HCT116 (cell line): ENCODE results near the gene ASCL5. TPM values are rescaled to one million over a fixed set of nuclear protein-coding genes. Genes with fewer than 3 reads are reported as not detected.

Experiments used
- ATAC-seq: fragments of 200-7000 bp; cut with Tn5 transposase; 2 replicates; pipeline ENCODE4 v1.9.1; 2020; ENCODE audit warnings: mild to moderate bottlenecking, moderate library complexity
- BruUV-seq: library from RNA; stranded (reverse); fragments of 400-500 nt; replicated peaks from 2 replicates; lab custom pipeline; 2021; lab: Mats Ljungman, UMichigan
- CTCF ChIA-PET: fragments of 300-600 bp; sonication (Branson Sonifier 250); formaldehyde crosslinking; loops from one replicate; lab custom pipeline; 2021; ENCODE audit warnings: antibody characterized with exemption; lab: Charles Lee
- POLR2A ChIA-PET: fragments of 300-600, 350-600 bp; sonication (Branson Sonifier 250); formaldehyde crosslinking; loops from one replicate; lab custom pipeline; 2021; ENCODE audit warnings: antibody characterized with exemption; lab: Charles Lee
- RAD21 ChIA-PET, 2 experiments: fragments of 300-600 bp; sonication (Branson Sonifier 250); formaldehyde crosslinking; loops; one replicate each; lab custom pipeline; 2023; ENCODE audit warnings: low total read pairs in 2 of 2; ENCODE audit not compliant: uncharacterized antibody in 2 of 2, unreplicated experiment in 2 of 2, low non-redundant PET in 1 of 2; lab: Charles Lee
- DNase-seq: peaks from one replicate; pipeline ENCODE4 v3.0.0-alpha.2; 2010; ENCODE audit warnings: low read depth, low spot score
- H2AFZ ChIP-seq: fragments of 200-600 bp; shearing (Covaris generic), sonication (generic); 2 replicates; pipeline ENCODE4 v1.6.1; 2017; ENCODE audit warnings: low read depth, mixed run types, mixed read lengths, antibody characterized with exemption, low read length; ENCODE audit not compliant: poor library complexity, severe bottlenecking
- H3K27ac ChIP-seq: 2 replicates; pipeline ENCODE4 v1.5.1; 2012; ENCODE audit warnings: low read depth, low read length
- H3K27me3 ChIP-seq: fragments of 200-600 bp; sonication (generic); 2 replicates; pipeline ENCODE4 v1.6.1; 2016; ENCODE audit warnings: mixed run types, low read length, mixed read lengths; ENCODE audit not compliant: insufficient read depth
- H3K36me3 ChIP-seq, 2 experiments: fragments of 200-500 bp in 1 of 2; fragments of 200-600 bp in 1 of 2; sonication (Bioruptor generic) in 1 of 2; sonication (generic) in 1 of 2; 2 replicates each; pipeline versions ENCODE4 v1.5.1 to v1.6.1; 2014 to 2016; ENCODE audit warnings: low read length in 2 of 2, inconsistent platforms in 1 of 2, mixed read lengths in 1 of 2, mixed run types in 1 of 2; ENCODE audit not compliant: insufficient read depth in 2 of 2, control insufficient read depth in 1 of 2
- H3K4me1 ChIP-seq, 2 experiments: fragments of 200-600 bp in 1 of 2; sonication (generic) in 1 of 2; 2 replicates each; pipeline versions ENCODE4 v1.5.1 to v1.6.1; 2012 to 2017; ENCODE audit warnings: low read length in 2 of 2, inconsistent platforms in 1 of 2, mild to moderate bottlenecking in 1 of 2, mixed read lengths in 1 of 2, mixed run types in 1 of 2, moderate library complexity in 1 of 2; ENCODE audit not compliant: insufficient read depth in 2 of 2, control insufficient read depth in 1 of 2
- H3K4me2 ChIP-seq: fragments of 200-600 bp; sonication (generic); 2 replicates; pipeline ENCODE4 v1.6.1; 2017; ENCODE audit warnings: mixed run types, low read length, mixed read lengths
- H3K4me3 ChIP-seq, 2 experiments: fragments of 200-600 bp in 1 of 2; sonication (generic) in 1 of 2; replicated peaks in 1 of 2; 2 replicates each; pipeline ENCODE4 v1.5.1; 2011 to 2016; ENCODE audit warnings: low read length in 2 of 2, control low read depth in 1 of 2, low read depth in 1 of 2, mild to moderate bottlenecking in 1 of 2, mixed read lengths in 1 of 2, mixed run types in 1 of 2
- H3K79me2 ChIP-seq: fragments of 200-600 bp; sonication (generic); 2 replicates; pipeline ENCODE4 v1.6.1; 2017; ENCODE audit warnings: mild to moderate bottlenecking, mixed run types, low read length, moderate library complexity, mixed read lengths; ENCODE audit not compliant: insufficient read depth
- H3K9ac ChIP-seq: fragments of 200-600 bp; sonication (generic); 2 replicates; pipeline ENCODE4 v1.6.1; 2016; ENCODE audit warnings: low read length, mixed read lengths
- H3K9me2 ChIP-seq: fragments of 200-600 bp; sonication (generic), shearing (Covaris generic); 2 replicates; pipeline ENCODE4 v1.6.1; 2017; ENCODE audit warnings: mixed run types, mild to moderate bottlenecking, moderate library complexity; ENCODE audit not compliant: insufficient read depth
- H3K9me3 ChIP-seq, 2 experiments: fragments of 200-500 bp in 1 of 2; fragments of 200-600 bp in 1 of 2; sonication (Bioruptor generic) in 1 of 2; sonication (generic) in 1 of 2; 2 replicates each; pipeline ENCODE4 v1.6.1; 2014 to 2017; ENCODE audit warnings: low read length in 2 of 2, mixed read lengths in 2 of 2, inconsistent platforms in 1 of 2, low read depth in 1 of 2, mild to moderate bottlenecking in 1 of 2, mixed run types in 1 of 2, moderate library complexity in 1 of 2; ENCODE audit not compliant: control insufficient read depth in 1 of 2, insufficient read depth in 1 of 2
- H4K20me1 ChIP-seq: fragments of 200-600 bp; sonication (generic), shearing (Covaris generic); 2 replicates; pipeline ENCODE4 v1.6.1; 2017; ENCODE audit warnings: mixed run types, mild to moderate bottlenecking, moderate library complexity; ENCODE audit not compliant: insufficient read depth
- ELF1 ChIP-seq: IDR thresholded peaks from 2 replicates; pipeline ENCODE4 v1.6.1; 2012; ENCODE audit warnings: low read depth, borderline replicate concordance
- REST ChIP-seq: IDR thresholded peaks from 2 replicates; pipeline ENCODE4 v1.6.1; 2012; ENCODE audit warnings: low read depth
- SIN3A ChIP-seq: IDR thresholded peaks from 2 replicates; pipeline ENCODE4 v1.6.1; 2012; ENCODE audit warnings: low read depth
- SP1 ChIP-seq: IDR thresholded peaks from 2 replicates; pipeline ENCODE4 v1.6.1; 2012; ENCODE audit warnings: low read depth
- YY1 ChIP-seq: IDR thresholded peaks from 2 replicates; pipeline ENCODE4 v1.6.1; 2011; ENCODE audit warnings: low read length, low read depth, moderate library complexity, mild to moderate bottlenecking; ENCODE audit not compliant: insufficient replicate concordance; ENCODE audit errors: extremely low read depth
- ZFX ChIP-seq: fragments of 450-650 bp; IDR thresholded peaks from 2 replicates; pipeline ENCODE4 v1.6.1; 2017
- ZNF274 ChIP-seq: fragments of 200-500 bp; sonication (Bioruptor generic); IDR thresholded peaks from 2 replicates; pipeline ENCODE4 v1.6.1; 2014; ENCODE audit warnings: mild to moderate bottlenecking, low read depth, low read length, inconsistent platforms
- intact Hi-C: fragments of 100-400 bp; cut with micrococcal nuclease; formaldehyde crosslinking; loops from 2 replicates; pipeline ENCODE4 v1.10.0; 2022
- total RNA-seq: library from RNA; stranded (reverse); gene quantifications from one replicate; pipeline ENCODE4 v1.2.1, GENCODE V29; 2021; ENCODE audit not compliant: unreplicated experiment
- TF ChIP-seq, protein P1 (sequence below), 3 experiments: fragments of 200-600 bp in 1 of 3; sonication (generic) in 1 of 3; IDR thresholded peaks in 2 of 3; conservative IDR thresholded peaks in 1 of 3; 2 replicates each; pipeline ENCODE4 v1.5.1; 2012 to 2017; ENCODE audit warnings: low read depth in 2 of 3, low read length in 2 of 3, antibody characterized with exemption in 1 of 3, borderline replicate concordance in 1 of 3, control low read depth in 1 of 3, mild to moderate bottlenecking in 1 of 3, mixed read lengths in 1 of 3, mixed run types in 1 of 3, moderate library complexity in 1 of 3; ENCODE audit not compliant: insufficient read depth in 1 of 3

The ASCL5 gene
- total RNA-seq, 1 experiment from 2014 or later = 0.15 TPM

GRCh38 chr1:201111672-201112071 lies 15.3 kb downstream of the ASCL5 start:
- H3K9me2 ChIP-seq = no peaks in the 10 kb centered on the region
- RAD21 ChIA-PET = no interaction called here
- CTCF ChIA-PET = no interaction called here
- no peak for ATAC-seq
- H2AFZ ChIP-seq = no peak overlapping the region
- TF ChIP-seq SIN3A (no peak), ZFX (no peak), SP1 (no peak), YY1 (no peak), ELF1 (no peak), ZNF274 (no peak)
- TF ChIP-seq, all 23 proteins: peak for 0
- H3K4me3 ChIP-seq = no peak overlapping the region
- H3K4me2 ChIP-seq = no peak overlapping the region
- no peaks in the 10 kb centered on the region for H3K79me2 ChIP-seq
- H3K27ac ChIP-seq = no peak overlapping the region
- H4K20me1 ChIP-seq = no peaks in the 10 kb centered on the region
- no peak for DNase-seq
- H3K27me3 ChIP-seq = no peaks in the 10 kb centered on the region
- POLR2A ChIA-PET = interaction anchor here (0.7 kb wide), 1 partner anchor 709 kb away, joined by 5 read pairs; no protein-coding TSS in a partner anchor
- intact Hi-C loops = no loop called here
- no peaks in the 10 kb centered on the region for H3K36me3 ChIP-seq
- H3K9ac ChIP-seq = no peak overlapping the region
- peaks cover 6 to 17% of the 10 kb centered on the region in 2 experiments; a peak in 3 of 4 replicates for H3K4me1 ChIP-seq
- no peaks in the 10 kb centered on the region for H3K9me3 ChIP-seq
- BruUV-seq = no TSS peak

GRCh38 chr1:201111156-201111555 lies 15.8 kb downstream of the ASCL5 start:
- ChIA-PET RAD21 (no interaction called here), CTCF (no interaction called here), POLR2A (no interaction called here)
- Histone ChIP-seq H3K27me3 (no peaks in the 10 kb centered on the region), H2AFZ (no peak overlapping the region), H3K9me2 (no peaks in the 10 kb centered on the region), H3K4me2 (no peak overlapping the region), H3K4me3 (no peak overlapping the region), H3K9ac (no peak overlapping the region), H3K36me3 (no peaks in the 10 kb centered on the region), H3K27ac (no peak overlapping the region), H3K79me2 (no peaks in the 10 kb centered on the region), H3K9me3 (no peaks in the 10 kb centered on the region), H3K4me1 (peaks cover 6 to 17% of the 10 kb centered on the region in 2 experiments; a peak in 3 of 4 replicates), H4K20me1 (no peaks in the 10 kb centered on the region)
- no peak for TF ChIP-seq REST
- TF ChIP-seq, protein P1, sequence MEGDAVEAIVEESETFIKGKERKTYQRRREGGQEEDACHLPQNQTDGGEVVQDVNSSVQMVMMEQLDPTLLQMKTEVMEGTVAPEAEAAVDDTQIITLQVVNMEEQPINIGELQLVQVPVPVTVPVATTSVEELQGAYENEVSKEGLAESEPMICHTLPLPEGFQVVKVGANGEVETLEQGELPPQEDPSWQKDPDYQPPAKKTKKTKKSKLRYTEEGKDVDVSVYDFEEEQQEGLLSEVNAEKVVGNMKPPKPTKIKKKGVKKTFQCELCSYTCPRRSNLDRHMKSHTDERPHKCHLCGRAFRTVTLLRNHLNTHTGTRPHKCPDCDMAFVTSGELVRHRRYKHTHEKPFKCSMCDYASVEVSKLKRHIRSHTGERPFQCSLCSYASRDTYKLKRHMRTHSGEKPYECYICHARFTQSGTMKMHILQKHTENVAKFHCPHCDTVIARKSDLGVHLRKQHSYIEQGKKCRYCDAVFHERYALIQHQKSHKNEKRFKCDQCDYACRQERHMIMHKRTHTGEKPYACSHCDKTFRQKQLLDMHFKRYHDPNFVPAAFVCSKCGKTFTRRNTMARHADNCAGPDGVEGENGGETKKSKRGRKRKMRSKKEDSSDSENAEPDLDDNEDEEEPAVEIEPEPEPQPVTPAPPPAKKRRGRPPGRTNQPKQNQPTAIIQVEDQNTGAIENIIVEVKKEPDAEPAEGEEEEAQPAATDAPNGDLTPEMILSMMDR (IDR thresholded peaks at IDR 0.05 in 2 of 3, conservative IDR thresholded peaks at IDR 0.05 in 1 of 3; ENCODE audit: borderline replicate concordance in 1 of 3, insufficient read depth in 1 of 3, low read depth in 2 of 3, low read length in 2 of 3) = no peak
- no TSS peak for BruUV-seq
- no peak for DNase-seq
- no peak for ATAC-seq
- intact Hi-C loops = no loop called here
